Upper lobe of left lung (tissue), 4 donors: ENCODE measurements around the gene CTBP2.

ENCODE experiments used
- POLR2A ChIP-seq, 4 donors: fragments of 450-650 bp; IDR thresholded peaks; one replicate each; pipeline ENCODE4 v1.5.1; 2016 to 2017; ENCODE audit warnings: antibody characterized with exemption in 4 of 4, mild to moderate bottlenecking in 2 of 4
- TF ChIP-seq, protein P1 (sequence below), 6 experiments: fragments of 450-650 bp in 4 of 6; fragments of 200-600 bp in 2 of 6; sonication (generic) in 2 of 6; IDR thresholded peaks; one replicate each; pipeline ENCODE4 v1.5.1; 2016 to 2019; ENCODE audit warnings: antibody characterized with exemption in 6 of 6

DNA sequence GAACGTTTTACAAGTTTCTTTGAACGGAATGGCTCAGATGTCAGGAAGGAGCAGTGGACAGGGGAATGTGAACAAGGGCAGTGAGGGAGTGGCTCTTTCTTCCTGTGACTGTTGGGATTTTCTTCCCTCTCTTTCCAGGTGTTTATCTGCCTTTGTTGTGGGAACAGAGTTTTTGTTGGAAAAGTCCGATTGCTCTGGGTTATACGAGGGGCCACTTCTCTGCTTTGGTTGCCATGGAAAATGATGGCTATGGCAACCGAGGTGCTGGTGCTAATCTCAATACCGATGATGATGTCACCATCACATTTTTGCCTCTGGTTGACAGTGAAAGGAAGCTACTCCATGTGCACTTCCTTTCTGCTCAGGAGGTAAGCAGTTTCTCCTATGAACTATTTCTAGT lies 177.0 kb downstream of the CTBP2 start:
- TF ChIP-seq, protein P1, sequence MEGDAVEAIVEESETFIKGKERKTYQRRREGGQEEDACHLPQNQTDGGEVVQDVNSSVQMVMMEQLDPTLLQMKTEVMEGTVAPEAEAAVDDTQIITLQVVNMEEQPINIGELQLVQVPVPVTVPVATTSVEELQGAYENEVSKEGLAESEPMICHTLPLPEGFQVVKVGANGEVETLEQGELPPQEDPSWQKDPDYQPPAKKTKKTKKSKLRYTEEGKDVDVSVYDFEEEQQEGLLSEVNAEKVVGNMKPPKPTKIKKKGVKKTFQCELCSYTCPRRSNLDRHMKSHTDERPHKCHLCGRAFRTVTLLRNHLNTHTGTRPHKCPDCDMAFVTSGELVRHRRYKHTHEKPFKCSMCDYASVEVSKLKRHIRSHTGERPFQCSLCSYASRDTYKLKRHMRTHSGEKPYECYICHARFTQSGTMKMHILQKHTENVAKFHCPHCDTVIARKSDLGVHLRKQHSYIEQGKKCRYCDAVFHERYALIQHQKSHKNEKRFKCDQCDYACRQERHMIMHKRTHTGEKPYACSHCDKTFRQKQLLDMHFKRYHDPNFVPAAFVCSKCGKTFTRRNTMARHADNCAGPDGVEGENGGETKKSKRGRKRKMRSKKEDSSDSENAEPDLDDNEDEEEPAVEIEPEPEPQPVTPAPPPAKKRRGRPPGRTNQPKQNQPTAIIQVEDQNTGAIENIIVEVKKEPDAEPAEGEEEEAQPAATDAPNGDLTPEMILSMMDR (IDR thresholded peaks at IDR 0.05), result no peak
- no peak for TF ChIP-seq POLR2A (IDR thresholded peaks at IDR 0.05)
